DOHH2 (cell line): ENCODE data around the gene MYL12B.
"Not testable (repeated sequence)": the region's sequence is repeated elsewhere in the genome, so short reads cannot be mapped to it uniquely, and the experiment has no call there.

Experiments
- H3F3A ChIP-seq: fragments of 200-600 bp; sonication (generic), shearing (Covaris generic); 2 replicates; pipeline ENCODE4 v1.6.0; 2016; ENCODE audit warnings: antibody characterized with exemption, mild to moderate bottlenecking; ENCODE audit not compliant: control insufficient read depth, insufficient read depth
- H3K27ac ChIP-seq: fragments of 200-600 bp; sonication (generic); 2 replicates; pipeline ENCODE4 v1.5.1; 2014; ENCODE audit warnings: low read depth, mild to moderate bottlenecking, low read length, moderate library complexity
- H3K27me3 ChIP-seq: fragments of 200-600 bp; sonication (generic); 2 replicates; pipeline ENCODE4 v1.6.1; 2014; ENCODE audit warnings: mild to moderate bottlenecking, low read length, mixed read lengths; ENCODE audit not compliant: control insufficient read depth
- H3K36me3 ChIP-seq: fragments of 200-600 bp; sonication (generic); 2 replicates; pipeline ENCODE4 v1.6.1; 2014; ENCODE audit warnings: mild to moderate bottlenecking, low read length, moderate library complexity, mixed read lengths; ENCODE audit not compliant: control insufficient read depth
- H3K4me1 ChIP-seq: fragments of 200-600 bp; sonication (generic); 2 replicates; pipeline ENCODE4 v1.6.1; 2014; ENCODE audit warnings: mild to moderate bottlenecking, low read length, mixed read lengths; ENCODE audit not compliant: control insufficient read depth
- H3K4me2 ChIP-seq: fragments of 200-600 bp; sonication (generic); 2 replicates; pipeline ENCODE4 v1.6.0; 2014; ENCODE audit warnings: mild to moderate bottlenecking, low read length, moderate library complexity
- H3K4me3 ChIP-seq: fragments of 200-600 bp; sonication (generic); 2 replicates; pipeline ENCODE4 v1.5.1; 2014; ENCODE audit warnings: mild to moderate bottlenecking, low read length, mixed read lengths
- H3K79me2 ChIP-seq: fragments of 200-600 bp; sonication (generic); 2 replicates; pipeline ENCODE4 v1.6.1; 2014; ENCODE audit warnings: mild to moderate bottlenecking, low read length, mixed read lengths; ENCODE audit not compliant: control insufficient read depth
- H3K9me2 ChIP-seq: fragments of 200-600 bp; sonication (generic); replicated peaks from 2 replicates; pipeline ENCODE4 v1.6.1; 2014; ENCODE audit warnings: mild to moderate bottlenecking, low read length, mixed read lengths; ENCODE audit not compliant: control insufficient read depth
- H3K9me3 ChIP-seq: fragments of 200-600 bp; sonication (generic); 2 replicates; pipeline ENCODE4 v1.6.1; 2014; ENCODE audit warnings: antibody characterized with exemption, low read length, mixed read lengths; ENCODE audit not compliant: control insufficient read depth, insufficient read depth
- H4K20me1 ChIP-seq: fragments of 200-600 bp; sonication (generic); 2 replicates; pipeline ENCODE4 v1.6.0; 2014; ENCODE audit warnings: low read depth, mild to moderate bottlenecking, antibody characterized with exemption, low read length, moderate library complexity; ENCODE audit not compliant: control insufficient read depth, insufficient read depth
- EZH2phosphoT487 ChIP-seq: fragments of 200-600 bp; sonication (generic); IDR thresholded peaks from 2 replicates; pipeline ENCODE4 v1.6.1; 2017; ENCODE audit warnings: borderline replicate concordance, mild to moderate bottlenecking, antibody characterized with exemption, low read length, moderate library complexity, mixed read lengths
- TF ChIP-seq, protein P1 (sequence below): fragments of 200-600 bp; sonication (generic); IDR thresholded peaks from one replicate; pipeline ENCODE4 v1.5.1; 2014; ENCODE audit warnings: antibody characterized with exemption, mild to moderate bottlenecking, low read depth, low read length; ENCODE audit not compliant: poor library complexity, severe bottlenecking

The MYL12B gene

DNA sequence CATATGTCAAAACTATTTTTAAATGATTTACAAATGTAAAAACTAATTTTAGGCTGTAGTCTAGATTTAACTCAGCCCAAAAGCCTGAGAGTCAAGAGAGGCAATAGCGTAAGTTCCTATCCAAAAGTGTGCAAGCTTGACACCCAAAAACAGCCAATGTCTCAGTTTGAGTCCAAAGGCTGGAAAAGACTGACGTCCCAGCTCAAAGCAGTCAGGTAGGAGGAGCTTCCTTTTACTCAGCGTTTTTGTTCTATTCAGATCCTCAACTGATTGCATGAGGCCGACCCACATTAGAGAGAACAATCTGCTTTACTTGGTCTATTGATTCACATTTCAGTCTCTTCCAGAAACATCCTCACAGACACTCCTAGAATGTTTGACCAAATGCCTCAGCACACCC is 51.8 kb downstream of the MYL12B start:
- Histone ChIP-seq H3K27ac (no peak overlapping the region), H3K27me3 (no peaks in the 10 kb centered on the region; the same call in 1 of the 2 replicates), H4K20me1 (no peaks in the 10 kb centered on the region), H3K9me2 (no peaks in the 10 kb centered on the region), H3K4me3 (no peak overlapping the region), H3K9me3 (no peaks in the 10 kb centered on the region), H3K4me1 (no peaks in the 10 kb centered on the region), H3F3A (no peaks in the 10 kb centered on the region), H3K4me2 (no peak overlapping the region), H3K36me3 (no peaks in the 10 kb centered on the region), H3K79me2 (no peaks in the 10 kb centered on the region)
- TF ChIP-seq, protein P1, sequence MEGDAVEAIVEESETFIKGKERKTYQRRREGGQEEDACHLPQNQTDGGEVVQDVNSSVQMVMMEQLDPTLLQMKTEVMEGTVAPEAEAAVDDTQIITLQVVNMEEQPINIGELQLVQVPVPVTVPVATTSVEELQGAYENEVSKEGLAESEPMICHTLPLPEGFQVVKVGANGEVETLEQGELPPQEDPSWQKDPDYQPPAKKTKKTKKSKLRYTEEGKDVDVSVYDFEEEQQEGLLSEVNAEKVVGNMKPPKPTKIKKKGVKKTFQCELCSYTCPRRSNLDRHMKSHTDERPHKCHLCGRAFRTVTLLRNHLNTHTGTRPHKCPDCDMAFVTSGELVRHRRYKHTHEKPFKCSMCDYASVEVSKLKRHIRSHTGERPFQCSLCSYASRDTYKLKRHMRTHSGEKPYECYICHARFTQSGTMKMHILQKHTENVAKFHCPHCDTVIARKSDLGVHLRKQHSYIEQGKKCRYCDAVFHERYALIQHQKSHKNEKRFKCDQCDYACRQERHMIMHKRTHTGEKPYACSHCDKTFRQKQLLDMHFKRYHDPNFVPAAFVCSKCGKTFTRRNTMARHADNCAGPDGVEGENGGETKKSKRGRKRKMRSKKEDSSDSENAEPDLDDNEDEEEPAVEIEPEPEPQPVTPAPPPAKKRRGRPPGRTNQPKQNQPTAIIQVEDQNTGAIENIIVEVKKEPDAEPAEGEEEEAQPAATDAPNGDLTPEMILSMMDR = no peak
- TF ChIP-seq EZH2phosphoT487 = no peak

GRCh38 chr18:3315344-3315743 is 53.4 kb downstream of the MYL12B start:
- H3K9me3 ChIP-seq, H3K9me2 ChIP-seq, H3F3A ChIP-seq, H3K4me3 ChIP-seq, H3K79me2 ChIP-seq, H3K27me3 ChIP-seq, H3K27ac ChIP-seq, H4K20me1 ChIP-seq, H3K4me1 ChIP-seq, H3K36me3 ChIP-seq, H3K4me2 ChIP-seq: not testable (repeated sequence)

DNA sequence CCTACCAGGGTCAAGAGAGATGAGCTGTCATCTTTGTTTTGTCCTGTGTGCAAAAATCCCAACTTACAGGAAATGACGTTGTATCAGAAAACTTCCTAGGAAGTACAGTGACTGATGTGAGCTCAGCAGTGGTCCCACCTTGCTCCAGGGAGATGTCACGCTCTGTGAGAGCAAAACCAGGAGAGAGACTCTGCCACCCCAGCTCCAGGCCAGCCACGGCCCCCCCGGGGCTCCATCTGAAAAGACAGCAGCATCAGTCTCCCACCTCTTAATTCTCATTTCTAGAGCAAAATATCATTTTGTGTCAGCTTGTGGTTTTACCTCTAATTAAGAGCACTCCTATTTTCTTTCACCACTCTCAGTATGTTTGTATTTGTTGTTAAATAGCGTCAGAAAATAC is 57.5 kb downstream of the MYL12B start:
- Histone ChIP-seq H3K9me2 (no peaks in the 10 kb centered on the region), H3K27me3 (peaks cover 5% of the 10 kb centered on the region; the same call in 1 of the 2 replicates), H3K79me2 (no peaks in the 10 kb centered on the region), H3K36me3 (no peaks in the 10 kb centered on the region), H3K9me3 (no peaks in the 10 kb centered on the region), H3F3A (no peaks in the 10 kb centered on the region), H4K20me1 (no peaks in the 10 kb centered on the region), H3K4me1 (peaks cover 5% of the 10 kb centered on the region), H3K4me3 (no peak overlapping the region), H3K27ac (no peak overlapping the region), H3K4me2 (no peak overlapping the region)
- no peak for TF ChIP-seq EZH2phosphoT487
- TF ChIP-seq, protein P1 = no peak

GRCh38 chr18:3319894-3320454 is 58.0 kb downstream of the MYL12B start:
- peaks cover 5% of the 10 kb centered on the region for H3K4me1 ChIP-seq

More at GRCh38 chr18:3319894-3320454, 58.0 kb downstream of the MYL12B start:
- H3K9me3 ChIP-seq = no peaks in the 10 kb centered on the region
- no peak overlapping the region for H3K4me2 ChIP-seq
- H3K4me3 ChIP-seq = no peak overlapping the region
- no peaks in the 10 kb centered on the region for H4K20me1 ChIP-seq
- no peaks in the 10 kb centered on the region for H3K36me3 ChIP-seq
- H3F3A ChIP-seq = no peaks in the 10 kb centered on the region
- no peak overlapping the region for H3K27ac ChIP-seq
- H3K9me2 ChIP-seq = no peaks in the 10 kb centered on the region
- H3K27me3 ChIP-seq = peaks cover 7% of the 10 kb centered on the region; the same call in 1 of the 2 replicates
- TF ChIP-seq, protein P1 = no peak
- TF ChIP-seq EZH2phosphoT487 = no peak
- no peaks in the 10 kb centered on the region for H3K79me2 ChIP-seq
